ENCODE measurements around the gene CEP72.

CEP72 gene

GRCh38 chr5:661891-662750 lies 50.0 kb downstream of the CEP72 start:
- no peak for DNase-seq

DNA sequence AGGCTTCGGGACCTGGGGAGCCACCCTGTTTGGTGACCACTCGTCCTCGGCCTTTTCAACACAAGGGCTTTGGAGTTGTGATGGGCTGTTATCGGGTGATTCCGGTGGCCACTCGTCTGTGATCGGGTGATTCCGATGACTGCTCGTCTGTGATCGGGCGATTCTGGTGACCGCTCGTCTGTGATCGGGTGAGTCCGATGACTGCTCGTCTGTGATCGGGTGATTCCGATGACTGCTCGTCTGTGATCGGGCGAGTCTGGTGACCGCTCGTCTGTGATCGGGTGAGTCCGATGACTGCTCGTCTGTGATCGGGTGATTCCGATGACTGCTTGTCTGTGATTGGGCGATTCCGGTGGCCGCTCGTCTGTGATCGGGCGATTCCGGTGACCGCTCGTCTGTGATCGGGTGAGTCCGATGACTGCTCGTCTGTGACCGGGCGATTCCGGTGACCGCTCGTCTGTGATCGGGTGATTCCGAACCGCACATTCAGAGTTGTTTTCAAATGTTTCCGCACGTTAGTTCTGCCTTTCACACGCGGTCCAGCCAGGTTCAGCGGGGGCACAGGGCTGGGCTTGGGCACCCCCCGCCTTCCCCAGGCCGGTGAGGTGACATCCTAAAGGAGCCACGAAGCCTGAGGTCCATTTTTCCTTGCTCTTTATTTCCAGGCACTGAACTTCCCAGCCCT lies 50.8 kb downstream of the CEP72 start:
- DNase-seq = no peak

GRCh38 chr5:663436-664342 lies 51.5 kb downstream of the CEP72 start:
- DNase-seq = no peak

- no peak for DNase-seq
Measured at GRCh38 chr5:664343-664993, 52.3 kb downstream of the CEP72 start.

DNA sequence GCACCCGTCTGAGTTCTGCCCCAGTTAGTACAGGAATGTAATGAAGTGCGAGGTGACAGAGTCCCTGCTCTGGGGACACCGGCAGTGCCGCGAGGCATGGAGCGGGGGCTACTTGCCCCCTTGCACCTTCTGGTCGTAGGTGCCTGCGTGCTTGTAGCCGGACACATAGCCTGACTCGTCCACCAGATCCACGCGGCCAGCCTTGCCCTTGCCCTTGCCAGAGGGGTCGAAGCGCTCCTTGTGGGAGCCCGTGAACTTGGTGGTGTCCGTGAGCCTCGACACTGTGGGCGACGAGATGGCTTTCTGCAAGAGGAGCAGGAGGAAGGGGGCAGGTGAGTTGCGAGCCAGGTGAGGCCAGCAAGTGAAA lies 52.8 kb downstream of the CEP72 start:
- DNase-seq = no peak

DNA sequence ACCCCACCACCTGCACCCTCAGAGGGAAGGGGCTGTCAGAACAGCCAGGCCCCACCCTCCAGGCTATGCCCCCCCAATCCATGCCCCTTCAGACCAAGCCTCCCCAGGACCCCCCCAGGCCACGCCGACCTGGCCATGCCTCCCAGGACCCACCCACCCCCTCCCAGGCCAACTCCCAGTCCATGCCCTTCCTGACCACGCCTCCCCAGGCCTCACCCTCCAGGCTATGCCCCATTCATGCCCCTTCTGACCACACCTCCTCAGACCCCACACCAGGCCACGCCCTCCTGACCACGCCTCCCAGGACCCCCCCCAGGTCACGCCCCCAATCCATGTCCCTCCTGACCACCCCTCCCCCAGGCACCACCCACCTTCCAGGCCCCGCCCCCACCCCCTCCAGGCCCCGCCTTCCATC lies 53.4 kb downstream of the CEP72 start:
- DNase-seq = no peak

DNA sequence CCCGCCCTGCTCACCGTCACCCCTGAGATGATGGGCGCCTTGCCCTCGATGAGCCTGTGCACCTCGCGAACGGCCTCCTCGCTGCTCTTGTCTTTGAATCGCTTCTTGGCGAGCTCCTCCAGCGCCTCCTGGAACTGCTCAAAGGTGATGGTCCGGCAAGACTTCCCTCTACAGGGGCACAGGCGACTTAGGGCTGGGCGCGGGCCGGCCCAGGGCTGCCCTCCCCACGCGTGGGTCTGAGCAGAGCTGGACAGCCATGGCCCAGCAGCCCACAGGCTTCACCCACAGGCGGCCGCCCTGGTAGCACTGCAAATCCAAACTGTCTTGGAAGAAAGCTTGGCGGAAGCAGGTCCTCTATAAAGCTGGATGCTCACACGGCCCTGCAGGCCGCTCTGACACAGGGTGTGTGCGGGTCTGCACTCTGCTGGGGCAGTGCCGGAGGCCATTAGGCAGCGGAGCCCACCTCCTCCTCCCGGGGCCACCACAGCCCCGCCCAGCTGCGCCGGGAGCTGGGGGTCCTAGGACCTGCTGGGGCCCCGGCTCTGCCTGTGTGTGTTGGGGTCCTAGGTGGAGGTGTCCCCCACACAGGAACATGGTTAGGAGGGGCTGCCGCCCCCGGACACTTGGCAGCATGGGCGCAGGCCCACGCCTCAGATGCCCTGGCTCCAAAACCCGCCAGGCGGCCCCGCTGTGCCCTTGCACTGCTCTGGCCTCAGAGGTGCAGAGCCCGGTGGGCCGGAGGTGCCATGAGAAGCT lies 54.0 kb downstream of the CEP72 start:
- no peak for DNase-seq

GRCh38 chr5:666816-667498 lies 54.8 kb downstream of the CEP72 start:
- no peak for DNase-seq

DNA sequence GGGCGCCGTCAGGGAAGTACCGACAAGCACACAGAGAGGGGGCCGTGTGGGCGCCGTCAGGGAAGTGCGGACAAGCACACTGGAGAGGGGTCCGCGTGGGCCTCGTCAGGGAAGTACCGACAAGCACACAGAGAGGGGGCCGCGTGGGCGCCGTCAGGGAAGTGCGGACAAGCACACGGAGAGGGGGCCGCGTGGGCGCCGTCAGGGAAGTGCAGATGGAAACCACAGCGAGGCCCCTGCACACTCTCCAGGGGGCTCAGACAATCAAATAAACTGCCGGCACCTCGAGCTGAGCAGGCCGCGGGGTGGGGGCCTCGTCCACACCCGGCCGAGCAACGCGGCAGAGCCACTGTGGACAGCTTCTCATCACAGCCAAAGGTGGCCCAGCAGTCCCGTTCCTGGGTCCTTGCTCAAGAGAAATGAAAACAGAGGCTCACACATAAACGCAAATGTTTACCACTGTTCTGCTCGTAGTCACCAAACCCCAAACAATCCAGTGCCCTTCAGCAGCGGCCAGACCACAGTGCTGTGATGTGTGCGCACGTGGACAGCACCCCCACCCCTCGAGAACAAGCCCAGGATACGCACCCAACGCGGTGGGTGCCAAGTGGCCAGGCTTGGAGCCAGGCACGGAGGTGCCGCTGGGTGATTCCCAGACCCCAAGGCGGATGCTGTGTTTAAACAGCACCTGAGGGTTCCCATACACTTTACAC lies 56.3 kb downstream of the CEP72 start:
- DNase-seq = no peak

DNA sequence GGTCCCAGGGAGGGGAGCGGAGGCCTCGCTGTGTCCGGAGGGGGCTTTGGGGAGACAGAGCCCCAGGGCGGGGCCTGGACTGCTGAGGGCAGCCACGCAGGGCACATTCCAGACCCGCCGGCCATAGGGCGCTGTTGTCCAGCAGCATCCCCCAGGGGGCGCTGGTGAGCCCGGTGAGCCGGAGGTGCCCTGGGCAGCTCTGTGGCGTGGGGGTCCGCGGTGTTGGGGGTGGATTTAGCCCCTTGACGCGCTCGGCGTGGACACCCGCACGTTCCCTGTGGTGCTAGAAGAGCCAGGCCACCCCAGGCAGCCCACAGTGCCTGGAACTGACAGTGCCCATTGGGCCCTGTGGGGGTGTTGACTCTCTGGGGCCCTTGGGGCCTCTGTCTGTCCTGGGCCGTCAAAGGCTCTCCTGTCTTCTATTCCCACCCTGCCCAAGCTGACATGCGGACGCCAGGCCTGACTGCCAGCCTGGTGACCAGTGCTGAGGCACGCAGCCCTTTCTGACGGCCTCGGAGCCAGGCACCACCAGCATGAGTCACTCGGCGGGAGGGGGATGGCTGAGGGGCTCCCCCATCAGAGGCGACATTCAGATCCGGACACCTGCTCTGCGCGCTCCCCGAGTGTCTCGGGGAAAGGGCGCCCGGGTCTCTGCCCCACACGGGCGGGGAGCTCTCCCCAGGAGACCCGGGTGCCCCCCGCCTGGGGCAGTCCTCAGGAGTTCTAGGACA lies 57.1 kb downstream of the CEP72 start:
- DNase-seq = no peak

DNA sequence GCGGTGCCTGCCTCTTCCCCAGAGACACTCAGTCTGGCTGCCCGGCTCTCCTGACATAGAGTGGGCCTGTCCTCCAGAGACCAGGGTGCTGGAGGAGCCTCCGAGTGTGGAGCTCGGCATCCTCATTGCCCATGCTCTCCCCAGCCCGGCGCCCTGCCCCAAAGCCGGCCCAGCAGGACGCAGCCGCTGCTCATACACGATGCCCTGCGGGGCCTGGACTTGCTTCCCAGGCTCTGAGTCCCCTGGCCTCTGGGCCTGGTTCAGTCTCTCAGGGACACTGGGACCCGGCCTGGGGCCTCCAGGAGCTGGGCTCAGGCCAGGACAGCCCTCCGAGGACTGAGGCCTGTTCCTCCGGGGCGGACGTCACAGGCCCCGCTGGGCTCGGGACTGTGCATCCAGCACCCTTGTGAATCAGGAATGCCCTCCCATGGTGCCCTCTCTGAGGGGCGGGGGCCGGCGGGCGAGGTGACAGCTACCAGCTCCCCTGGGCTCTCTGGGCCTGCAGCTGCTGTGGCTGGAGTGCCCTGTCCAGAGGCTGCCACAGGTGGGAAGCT lies 57.8 kb downstream of the CEP72 start:
- no peak for DNase-seq

DNA sequence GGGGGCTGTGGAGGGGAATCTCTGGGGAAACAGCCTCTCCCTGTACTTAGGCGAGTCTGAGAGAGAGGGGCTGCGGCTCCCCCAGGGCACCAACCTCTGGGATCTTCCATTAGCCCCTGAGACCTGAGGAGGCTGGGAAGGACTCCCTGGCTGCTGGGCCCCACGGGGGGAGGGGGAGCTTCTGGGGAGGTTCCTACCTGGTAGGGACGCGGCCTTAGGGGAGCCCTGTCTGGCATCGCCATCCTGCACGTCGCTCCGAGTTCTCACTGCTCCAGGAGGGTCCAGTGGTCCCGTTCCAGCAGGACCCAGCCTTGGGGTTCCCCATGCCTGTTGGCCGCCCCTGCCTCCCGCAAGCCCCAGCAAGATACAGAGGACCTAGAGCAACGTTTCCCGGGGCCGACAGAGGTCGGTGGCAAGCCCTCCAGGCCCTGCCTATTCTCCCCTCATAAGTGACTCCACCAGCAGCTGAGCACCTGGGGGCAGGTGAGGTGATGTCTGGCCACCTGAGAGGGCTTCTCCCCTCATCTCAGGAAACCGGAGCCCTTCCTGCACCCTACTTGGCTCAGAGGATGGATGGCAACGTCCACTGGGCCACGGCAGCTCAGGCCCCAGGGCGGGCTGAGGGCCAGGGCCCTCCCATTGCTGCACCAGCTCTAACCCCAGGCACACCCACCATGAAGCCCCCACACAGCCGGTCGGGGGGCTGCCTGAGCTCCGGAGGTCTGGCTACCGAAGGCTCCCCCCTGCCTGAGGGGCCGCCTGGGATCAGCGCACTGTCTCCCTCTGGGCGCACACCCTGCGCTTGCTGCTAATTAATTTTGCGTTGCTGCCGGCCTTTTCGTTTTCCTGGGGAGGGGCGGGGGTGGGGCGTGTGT lies 58.5 kb downstream of the CEP72 start:
- no peak for DNase-seq

GRCh38 chr5:671459-672328 lies 59.6 kb downstream of the CEP72 start:
- peak; percentile 40 for DNase-seq

GRCh38 chr5:672329-673160 lies 60.4 kb downstream of the CEP72 start:
- DNase-seq = peak; percentile 93

DNA sequence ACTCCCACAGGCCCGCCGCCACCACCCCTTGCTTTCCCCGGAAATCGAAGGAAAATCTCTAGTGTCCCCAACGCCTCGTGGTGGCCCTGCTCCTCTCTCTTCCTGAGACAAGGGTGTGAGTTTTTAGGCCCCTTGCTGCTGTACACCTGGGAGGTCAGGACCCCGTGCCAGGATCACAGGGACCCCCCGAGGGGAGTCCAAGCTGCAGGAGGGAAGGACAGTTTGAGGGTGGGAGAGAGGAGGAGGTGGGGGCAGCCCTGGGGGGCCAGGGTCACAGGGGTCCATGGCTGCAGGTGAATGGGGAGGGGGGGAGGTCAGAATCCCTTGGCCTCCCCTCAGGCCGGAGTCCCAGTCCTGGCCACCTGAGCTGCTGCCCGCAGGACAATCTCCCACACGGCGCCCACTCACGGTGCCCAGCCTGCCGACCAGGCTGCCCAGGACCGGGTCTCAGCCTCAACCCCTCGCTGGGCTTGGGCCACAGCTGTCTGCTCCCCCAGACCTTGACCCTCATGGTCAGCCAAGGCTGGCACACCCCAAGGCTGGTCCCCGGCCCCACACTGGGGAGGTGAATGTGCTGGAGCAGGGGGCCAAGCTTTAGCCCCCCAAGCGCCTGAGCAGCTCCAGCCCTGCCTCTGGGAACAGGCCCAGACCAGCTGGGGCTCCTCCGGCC lies 61.2 kb downstream of the CEP72 start:
- no peak for DNase-seq
